Osteoblast (primary cell): ENCODE measurements around the gene MED17. TPM values are rescaled to one million over a fixed set of nuclear protein-coding genes. Genes with fewer than 3 reads are reported as not detected.
A peak's percentile ranks its signal among the peaks of the same experiment; 100 is the strongest.

Experiments used
- DNase-seq: peaks from one replicate; pipeline ENCODE4 v3.0.0; 2011; ENCODE audit warnings: low spot score, mixed read lengths; ENCODE audit not compliant: insufficient read length; ENCODE audit errors: missing footprints
- H2AFZ ChIP-seq: 2 replicates; pipeline ENCODE4 v1.6.0; 2011; ENCODE audit warnings: mild to moderate bottlenecking, low read length
- H3K27ac ChIP-seq: 2 replicates; pipeline ENCODE4 v1.5.1; 2011; ENCODE audit warnings: mild to moderate bottlenecking, low read depth, low read length, moderate library complexity
- H3K27me3 ChIP-seq: 2 replicates; pipeline ENCODE4 v1.6.0; 2012; ENCODE audit warnings: mild to moderate bottlenecking, control low read depth, inconsistent platforms, low read length, moderate library complexity; ENCODE audit not compliant: insufficient read depth
- H3K36me3 ChIP-seq: 2 replicates; pipeline ENCODE4 v1.5.1; 2011; ENCODE audit warnings: mild to moderate bottlenecking, low read length, control low read depth, moderate library complexity; ENCODE audit not compliant: insufficient read depth
- H3K4me1 ChIP-seq: 2 replicates; pipeline ENCODE4 v1.5.1; 2011; ENCODE audit warnings: mild to moderate bottlenecking, low read length, control low read depth, moderate library complexity; ENCODE audit not compliant: insufficient read depth
- H3K4me2 ChIP-seq: 2 replicates; pipeline ENCODE4 v1.6.0; 2011; ENCODE audit warnings: mild to moderate bottlenecking, low read length; ENCODE audit not compliant: insufficient read depth
- H3K4me3 ChIP-seq: fragments of 200-600 bp; sonication (generic); 3 replicates; pipeline ENCODE4 v1.5.1; 2012; ENCODE audit warnings: mild to moderate bottlenecking, low read length, inconsistent platforms; ENCODE audit not compliant: insufficient read depth
- H3K79me2 ChIP-seq: 2 replicates; pipeline ENCODE4 v1.6.0; 2012; ENCODE audit warnings: mild to moderate bottlenecking, low read length, control low read depth, inconsistent platforms; ENCODE audit not compliant: insufficient read depth
- H3K9me3 ChIP-seq: 2 replicates; pipeline ENCODE4 v1.5.1; 2011; ENCODE audit warnings: low read depth, low read length, control low read depth
- H4K20me1 ChIP-seq: 2 replicates; pipeline ENCODE4 v1.6.0; 2012; ENCODE audit warnings: mild to moderate bottlenecking, low read length, control low read depth; ENCODE audit not compliant: insufficient read depth
- CTCF ChIP-seq: IDR thresholded peaks from 2 replicates; pipeline ENCODE4 v1.5.1; 2011; ENCODE audit warnings: mild to moderate bottlenecking, low read depth, low read length, moderate library complexity; ENCODE audit errors: extremely low read depth
- total RNA-seq: library from RNA; depleted of rRNA; stranded (reverse); fragments of >200 nt; gene quantifications from 2 replicates; pipeline ENCODE4 v1.2.3, GENCODE V29; 2012

MED17 gene
- total RNA-seq, 1 donor = 32.6 TPM

- H3K9me3 ChIP-seq = no peaks in the 10 kb centered on the region
- peaks cover 2% of the 10 kb centered on the region for H3K27me3 ChIP-seq
- no peaks in the 10 kb centered on the region for H3K36me3 ChIP-seq
- no peak for DNase-seq
- H4K20me1 ChIP-seq = no peaks in the 10 kb centered on the region
- no peak for TF ChIP-seq CTCF
- no peak overlapping the region for H3K4me3 ChIP-seq
- no peak overlapping the region for H3K4me2 ChIP-seq
- H3K4me1 ChIP-seq = peaks cover 11% of the 10 kb centered on the region
- H3K27ac ChIP-seq = no peak overlapping the region
- H2AFZ ChIP-seq = no peak overlapping the region
- H3K79me2 ChIP-seq = no peaks in the 10 kb centered on the region
Measured at GRCh38 chr11:93844568-93844967, 60.5 kb downstream of the MED17 start.

GRCh38 chr11:93845181-93846092, 61.4 kb downstream of the MED17 start:
- no peaks in the 10 kb centered on the region for H4K20me1 ChIP-seq
- no peaks in the 10 kb centered on the region for H3K36me3 ChIP-seq
- DNase-seq = no peak
- H3K79me2 ChIP-seq = no peaks in the 10 kb centered on the region
- no peak overlapping the region for H2AFZ ChIP-seq
- H3K27me3 ChIP-seq = peaks cover 2% of the 10 kb centered on the region
- H3K27ac ChIP-seq = no peak overlapping the region
- H3K9me3 ChIP-seq = no peaks in the 10 kb centered on the region
- peaks cover 11% of the 10 kb centered on the region for H3K4me1 ChIP-seq
- H3K4me2 ChIP-seq = no peak overlapping the region
- no peak for TF ChIP-seq CTCF
- no peak overlapping the region for H3K4me3 ChIP-seq

GRCh38 chr11:93846411-93846810, 62.3 kb downstream of the MED17 start:
- peaks cover 11% of the 10 kb centered on the region for H3K4me1 ChIP-seq
- H3K36me3 ChIP-seq = no peaks in the 10 kb centered on the region
- no peak for TF ChIP-seq CTCF
- no peaks in the 10 kb centered on the region for H3K79me2 ChIP-seq
- H2AFZ ChIP-seq = no peak overlapping the region
- no peaks in the 10 kb centered on the region for H3K9me3 ChIP-seq
- peaks cover 2% of the 10 kb centered on the region for H3K27me3 ChIP-seq
- H3K4me2 ChIP-seq = no peak overlapping the region
- no peak overlapping the region for H3K4me3 ChIP-seq
- DNase-seq = no peak
- no peak overlapping the region for H3K27ac ChIP-seq
- H4K20me1 ChIP-seq = no peaks in the 10 kb centered on the region

GRCh38 chr11:93849201-93849600, 65.1 kb downstream of the MED17 start:
- H3K36me3 ChIP-seq = no peaks in the 10 kb centered on the region

More at GRCh38 chr11:93849201-93849600, 65.1 kb downstream of the MED17 start:
- no peak overlapping the region for H3K27ac ChIP-seq
- H3K9me3 ChIP-seq = no peaks in the 10 kb centered on the region
- no peak for DNase-seq
- peak overlapping the region; percentile 51 for H2AFZ ChIP-seq
- no peaks in the 10 kb centered on the region for H3K79me2 ChIP-seq
- no peak for TF ChIP-seq CTCF
- H3K4me2 ChIP-seq = no peak overlapping the region
- no peaks in the 10 kb centered on the region for H4K20me1 ChIP-seq
- H3K4me3 ChIP-seq = no peak overlapping the region
- H3K27me3 ChIP-seq = peaks cover 2% of the 10 kb centered on the region
- H3K4me1 ChIP-seq = peaks cover 7% of the 10 kb centered on the region
